COLO668 (cell line): ENCODE measurements around the gene RTP1.
"Not testable (repeated sequence)": the region's sequence is repeated elsewhere in the genome, so short reads cannot be mapped to it uniquely, and the experiment has no call there.

Experiments used
- DNase-seq: peaks from one replicate; lab custom pipeline; 2025; ENCODE audit not compliant: unreplicated experiment; lab: John Stamatoyannopoulos, UW

The RTP1 gene

GRCh38 chr3:187196573-187197334 is 532 bp upstream of the RTP1 start:
- no peak for DNase-seq

- DNase-seq = no peak
These were observed 1.2 kb downstream of the RTP1 start for GRCh38 chr3:187198490-187198889.

DNA sequence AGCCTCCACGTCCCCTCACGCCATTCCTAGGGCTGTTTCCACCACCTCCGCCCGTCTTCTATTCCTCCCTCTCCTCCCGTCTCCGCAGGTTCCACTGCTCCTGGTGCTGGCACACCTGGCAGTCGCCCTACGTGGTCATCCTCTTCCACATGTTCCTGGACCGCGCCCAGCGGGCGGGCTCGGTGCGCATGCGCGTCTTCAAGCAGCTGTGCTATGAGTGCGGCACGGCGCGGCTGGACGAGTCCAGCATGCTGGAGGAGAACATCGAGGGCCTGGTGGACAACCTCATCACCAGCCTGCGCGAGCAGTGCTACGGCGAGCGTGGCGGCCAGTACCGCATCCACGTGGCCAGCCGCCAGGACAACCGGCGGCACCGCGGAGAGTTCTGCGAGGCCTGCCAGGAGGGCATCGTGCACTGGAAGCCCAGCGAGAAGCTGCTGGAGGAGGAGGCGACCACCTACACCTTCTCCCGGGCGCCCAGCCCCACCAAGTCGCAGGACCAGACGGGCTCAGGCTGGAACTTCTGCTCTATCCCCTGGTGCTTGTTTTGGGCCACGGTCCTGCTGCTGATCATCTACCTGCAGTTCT is 2.3 kb downstream of the RTP1 start:
- not testable (repeated sequence) for DNase-seq

DNA sequence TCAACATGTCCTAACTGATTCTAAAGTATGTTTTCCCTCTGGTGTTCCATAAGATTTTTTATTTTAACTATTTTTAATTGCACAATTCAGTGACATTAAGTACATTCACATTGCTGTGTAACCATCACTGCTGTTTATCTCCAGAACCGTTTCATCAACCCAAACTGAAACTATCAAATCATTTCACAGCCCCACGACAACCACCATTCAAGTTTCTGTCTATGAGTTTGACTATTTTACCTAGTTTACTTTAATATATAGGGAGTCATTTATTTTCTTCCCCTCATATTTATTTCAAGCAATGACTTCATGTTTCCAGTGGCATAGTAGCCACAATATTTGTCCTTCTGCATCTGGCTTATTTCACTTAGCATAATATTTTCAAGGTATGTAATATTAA is 8.4 kb downstream of the RTP1 start:
- DNase-seq = no peak

- no peak for DNase-seq
These were observed 9.8 kb downstream of the RTP1 start for GRCh38 chr3:187207062-187207461.

DNA sequence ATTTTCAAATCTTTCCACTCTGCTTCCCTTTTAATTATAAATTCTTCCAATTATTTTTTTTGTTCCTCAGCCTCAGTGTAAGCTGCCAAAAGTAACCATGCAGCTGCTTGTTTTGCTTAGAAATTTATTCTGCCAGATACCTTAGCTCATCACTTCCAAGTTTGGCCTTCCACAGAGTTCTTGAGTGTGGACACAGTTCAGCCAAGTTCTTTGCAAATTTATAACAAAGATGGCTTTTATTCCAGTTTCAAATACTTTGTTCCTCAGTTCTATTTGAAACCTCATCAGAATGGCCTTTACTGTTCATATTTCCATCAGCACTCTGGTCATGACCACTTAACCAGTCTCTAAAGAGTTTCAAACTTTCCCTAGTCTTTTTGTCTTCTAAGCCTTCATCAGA is 10.3 kb downstream of the RTP1 start:
- no peak for DNase-seq

DNA sequence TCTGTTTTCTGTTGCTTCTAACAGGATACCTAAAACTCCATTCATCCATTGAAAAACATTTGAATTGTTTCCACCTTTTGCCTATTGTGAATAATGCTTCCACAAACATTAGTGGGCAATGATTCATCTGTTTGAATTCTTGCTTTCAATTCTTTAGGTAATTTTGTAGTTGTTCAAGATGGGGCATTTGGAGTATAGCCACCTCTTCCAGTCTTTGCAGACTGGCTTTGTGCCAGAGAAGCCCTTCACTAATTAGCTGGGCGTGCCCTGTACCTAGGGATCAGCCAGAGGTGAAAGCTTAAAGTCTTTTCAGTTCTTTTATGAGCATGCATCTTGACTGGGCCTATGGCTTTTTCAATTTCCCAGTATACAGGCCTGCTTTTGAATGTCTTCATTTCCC is 10.9 kb downstream of the RTP1 start:
- DNase-seq = peak; percentile 13

GRCh38 chr3:187209491-187209890 is 12.2 kb downstream of the RTP1 start:
- DNase-seq = no peak

DNA sequence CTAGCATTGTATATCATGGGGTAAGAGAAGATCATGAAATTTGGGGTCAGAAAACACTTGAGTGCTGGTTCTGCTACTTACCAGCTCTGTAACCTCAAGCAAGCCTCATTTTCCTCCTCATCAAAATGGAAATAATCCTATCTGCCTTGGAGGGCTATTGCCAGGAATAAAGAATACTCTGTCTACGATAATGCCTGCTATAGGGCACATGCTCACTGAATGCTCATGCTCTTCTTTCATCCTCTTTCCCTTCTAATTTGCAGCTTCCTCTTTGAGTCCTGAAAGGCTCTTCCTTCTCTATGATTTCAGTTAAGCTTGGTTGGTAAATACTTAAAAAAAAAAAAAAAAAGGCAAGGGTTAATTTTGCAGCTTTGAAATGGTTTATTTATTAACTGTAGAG is 12.8 kb downstream of the RTP1 start:
- no peak for DNase-seq

- DNase-seq = no peak
These were observed 13.4 kb downstream of the RTP1 start for GRCh38 chr3:187210545-187211327.

- no peak for DNase-seq
These were observed 14.4 kb downstream of the RTP1 start for GRCh38 chr3:187211532-187212195.

- DNase-seq = no peak
These were observed 14.9 kb downstream of the RTP1 start for GRCh38 chr3:187212196-187212545.

DNA sequence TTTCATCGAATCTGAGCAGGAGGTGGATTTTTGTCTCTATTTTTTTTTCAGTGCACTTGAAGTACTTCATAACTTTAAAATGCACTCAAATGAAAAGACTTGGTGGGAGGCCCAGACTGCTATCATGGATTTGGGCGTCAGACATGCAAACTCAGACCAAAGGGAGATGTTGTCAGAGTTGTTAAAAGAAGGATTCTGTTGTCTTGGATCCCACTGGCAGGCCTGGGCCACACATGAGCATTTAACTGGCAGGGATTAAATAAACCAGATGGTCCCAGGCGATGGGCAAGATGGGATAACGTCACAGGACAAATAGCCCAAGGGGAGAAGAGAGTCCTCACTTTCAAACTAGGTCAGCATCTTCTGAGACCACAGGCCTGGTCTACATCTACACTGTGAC is 15.4 kb downstream of the RTP1 start:
- DNase-seq = no peak

DNA sequence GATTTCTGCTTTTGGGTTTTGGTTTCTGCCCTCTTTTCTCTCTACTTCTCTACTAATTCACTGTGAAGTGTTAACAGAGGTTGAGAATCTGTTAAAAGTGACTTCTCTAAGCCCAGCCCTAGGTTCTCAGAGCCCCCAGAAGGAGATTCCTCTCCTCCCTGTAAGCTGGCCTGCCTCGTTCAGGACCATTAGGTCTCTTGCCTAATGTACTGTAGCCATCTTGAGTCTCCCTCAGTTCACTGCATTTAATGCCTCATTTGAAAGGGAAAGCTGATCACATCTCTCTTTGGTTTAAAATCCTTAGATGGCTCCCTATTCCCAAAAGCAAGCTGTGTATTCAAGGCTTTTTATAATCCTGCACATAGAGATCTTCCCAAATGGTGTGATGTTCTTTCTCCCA is 16.3 kb downstream of the RTP1 start:
- no peak for DNase-seq

GRCh38 chr3:187215460-187215859 is 18.2 kb downstream of the RTP1 start:
- no peak for DNase-seq

- no peak for DNase-seq
These were observed 25.5 kb downstream of the RTP1 start for GRCh38 chr3:187222801-187223200.

DNA sequence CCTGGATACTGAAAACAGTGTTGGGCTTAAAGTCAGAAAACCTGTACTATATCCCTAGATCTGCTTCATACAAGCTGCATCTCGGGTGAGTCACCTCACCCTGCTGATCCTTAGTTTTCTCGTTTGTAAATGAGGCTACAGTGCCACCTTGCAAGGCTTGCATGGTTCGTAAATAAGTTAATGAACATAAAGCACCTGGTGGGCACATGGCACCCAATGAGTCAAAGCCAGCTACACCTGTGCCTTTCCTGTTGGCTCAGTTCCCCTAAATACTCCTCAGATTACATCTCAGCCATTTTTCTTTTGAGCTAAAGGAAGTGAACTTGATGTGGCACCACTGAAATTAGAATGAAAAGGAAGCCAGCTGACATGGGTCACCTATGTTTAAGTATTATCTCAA is 26.5 kb downstream of the RTP1 start:
- peak; percentile 12 for DNase-seq

DNA sequence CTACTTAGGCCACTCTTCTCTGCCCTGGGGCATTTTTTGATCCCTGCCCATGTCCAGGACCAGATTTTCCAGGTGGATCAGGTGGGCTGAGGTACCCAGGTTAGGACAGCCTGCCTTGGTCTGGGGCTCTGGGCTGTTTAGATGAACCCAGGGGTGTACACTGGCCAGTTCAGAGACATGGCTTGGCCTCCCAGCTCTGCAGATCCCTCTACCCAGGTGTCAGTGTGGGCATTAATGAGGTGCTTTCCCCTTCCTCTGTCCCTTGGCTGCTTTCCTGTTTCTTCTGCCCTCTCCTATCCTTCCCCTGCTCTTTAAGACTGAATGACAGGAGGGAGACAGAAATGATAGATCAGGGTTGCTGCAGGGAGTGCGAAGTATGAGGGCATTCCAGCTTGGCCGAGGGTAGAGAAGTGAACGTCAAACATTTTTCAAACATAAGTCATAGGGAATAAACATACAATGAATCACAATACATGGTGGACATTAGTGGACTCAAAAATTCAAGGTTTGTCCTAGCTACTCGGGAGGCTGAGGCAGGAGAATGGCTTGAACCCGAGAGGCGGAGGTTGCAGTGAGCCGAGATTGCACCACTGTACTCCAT is 30.5 kb downstream of the RTP1 start:
- DNase-seq = no peak

- no peak for DNase-seq
These were observed 31.5 kb downstream of the RTP1 start for GRCh38 chr3:187228740-187229139.

DNA sequence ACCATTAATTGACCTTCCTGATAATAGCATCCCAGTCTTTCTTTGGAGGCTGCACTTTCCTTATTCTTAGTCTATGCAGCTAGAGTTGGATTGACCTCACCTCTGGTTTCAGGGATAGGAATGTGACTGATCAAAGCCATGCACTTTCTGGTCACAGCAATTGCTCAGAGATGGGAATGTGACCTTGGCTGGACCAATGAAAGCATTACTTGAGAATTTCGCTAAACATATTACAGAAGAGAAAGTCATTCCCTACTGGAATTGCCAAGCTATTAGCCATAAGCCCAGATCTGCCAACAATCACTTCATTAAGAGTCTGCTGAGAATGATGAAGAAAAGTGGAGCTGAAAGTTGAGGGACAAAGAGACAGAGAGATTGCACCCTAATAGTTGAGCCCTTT is 32.7 kb downstream of the RTP1 start:
- no peak for DNase-seq

- DNase-seq = no peak
These were observed 39.7 kb downstream of the RTP1 start for GRCh38 chr3:187236962-187237361.
